SK-MEL-5 (cell line): ENCODE measurements around the gene GYS1. TPM values are rescaled to one million over a fixed set of nuclear protein-coding genes. Genes with fewer than 3 reads are reported as not detected.
A peak's percentile ranks its signal among the peaks of the same experiment; 100 is the strongest.

Source experiments
- DNase-seq: peaks from one replicate; pipeline ENCODE4 v3.0.0-alpha.2; 2016; ENCODE audit warnings: low read depth, low spot score
- in situ Hi-C: cut with HindIII; loops from 2 replicates; pipeline ENCODE4 v1.10.0; 2016; ENCODE audit warnings: low sequenced_read_pairs, high pct_unique_total_duplicates, low pct_unique_long_range_greater_than_20kb
- total RNA-seq: library from RNA; depleted of rRNA; stranded (reverse); fragments of >200 nt; shearing (Covaris generic); gene quantifications from 2 replicates; pipeline ENCODE4 v1.2.3, GENCODE V29; 2014

The GYS1 gene
- total RNA-seq, 1 experiment from 2014 or later, result 29.3 TPM

DNA sequence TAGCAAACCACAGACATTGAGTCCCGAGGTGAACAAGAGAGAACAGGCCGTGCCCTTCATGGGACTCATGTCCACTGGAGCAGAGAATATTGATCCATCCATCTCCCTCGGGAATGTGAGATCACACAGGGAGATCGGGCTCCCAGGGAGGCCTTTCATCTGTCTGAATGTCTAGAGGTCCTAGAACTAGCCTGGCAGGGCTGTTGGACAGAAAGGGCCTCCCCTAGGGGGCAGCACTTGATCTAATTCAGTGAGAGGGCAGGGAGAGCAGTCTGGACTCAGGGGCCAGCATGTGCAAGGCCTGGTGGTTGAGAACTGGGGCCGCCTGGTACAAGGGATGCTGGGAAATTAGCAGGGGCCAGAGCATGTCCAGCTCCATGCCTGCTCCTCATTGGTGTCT lies 4.9 kb upstream of the GYS1 start:
- in situ Hi-C loops, result no loop called here

DNA sequence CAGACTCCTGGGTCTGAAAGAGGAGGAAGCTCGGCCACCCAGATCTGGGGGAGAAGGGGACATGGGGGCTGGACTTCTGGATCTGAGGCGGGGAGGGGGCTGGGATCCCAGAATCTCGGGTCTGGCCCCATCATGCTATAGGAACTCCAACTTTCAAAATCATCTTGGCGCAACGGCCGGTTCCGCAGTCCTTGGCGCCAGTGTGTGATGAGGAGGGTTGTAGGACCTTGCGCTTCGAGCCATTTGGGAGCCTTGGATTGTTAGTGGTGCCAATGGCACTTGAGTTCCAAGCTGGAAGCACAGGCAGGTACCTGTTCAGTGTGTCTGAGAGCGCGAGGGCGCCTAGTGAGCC lies 902 bp upstream of the GYS1 start:
- in situ Hi-C loops, result no loop called here
- DNase-seq, result no peak

More for the DNA sequence above, 4.9 kb upstream of the GYS1 start:
- DNase-seq, result peak; percentile 90

DNA sequence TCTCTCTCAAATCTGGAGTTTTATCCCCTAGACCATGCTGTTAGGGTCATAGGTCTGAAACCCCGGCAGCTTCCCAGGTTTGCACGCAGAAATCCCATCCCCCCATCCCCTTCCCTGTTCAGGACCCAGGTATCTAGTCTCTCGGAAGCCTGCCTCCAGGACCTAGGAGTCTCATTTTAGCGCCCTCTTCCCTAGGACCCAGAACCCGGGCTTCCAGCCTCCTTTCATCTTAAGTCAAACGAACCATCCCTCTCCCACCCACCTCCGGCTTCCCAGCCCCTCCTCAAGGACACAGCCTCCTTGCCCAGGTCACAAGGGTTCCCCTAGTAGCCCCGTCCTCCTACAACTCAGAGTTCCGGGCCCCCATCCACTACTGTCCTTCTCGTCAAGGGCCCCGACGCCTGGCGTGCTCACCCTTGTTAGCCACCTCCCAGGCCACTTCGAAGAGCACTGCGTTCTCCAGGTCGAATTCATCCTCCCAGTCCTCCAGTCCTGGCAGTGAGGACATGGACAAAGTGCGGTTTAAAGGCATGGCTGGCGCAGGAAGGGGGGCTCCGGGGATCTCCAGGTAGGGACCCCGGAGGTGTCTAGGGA lies 431 bp downstream of the GYS1 start:
- in situ Hi-C loops, result no loop called here
- no peak for DNase-seq

DNA sequence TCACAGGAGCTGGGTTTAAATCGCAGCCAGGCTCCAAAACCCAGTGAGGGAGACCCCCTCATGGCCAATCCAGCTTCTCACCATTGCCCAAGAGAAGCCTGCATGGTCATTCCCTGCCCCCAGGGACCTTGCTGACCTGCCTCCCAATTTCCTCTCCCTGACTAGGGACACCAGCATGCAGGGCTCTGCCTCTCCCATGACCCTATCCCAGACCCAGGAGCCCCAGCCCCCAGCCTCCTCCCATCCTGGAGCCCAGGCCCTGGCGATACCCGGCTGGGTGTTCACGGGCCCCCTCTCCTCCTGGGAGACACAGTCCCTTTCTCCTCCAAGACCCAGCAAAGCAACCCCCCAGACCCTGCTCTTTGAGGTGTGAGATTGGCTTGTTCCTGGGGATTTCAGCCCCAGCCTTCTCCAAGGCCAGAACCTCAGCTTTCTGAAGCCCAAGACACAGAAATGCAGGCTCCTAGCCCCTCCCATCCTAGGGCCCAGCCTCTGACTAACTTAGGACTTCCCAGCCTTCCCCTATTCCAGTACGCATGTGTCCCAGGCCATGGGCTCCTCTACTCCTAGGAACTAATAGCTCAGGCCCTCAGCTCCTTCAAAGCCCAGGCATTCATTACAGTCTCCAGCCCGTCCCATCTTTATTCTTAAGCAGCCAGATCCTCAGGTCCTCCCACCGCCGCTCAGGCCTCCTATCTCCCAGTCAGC lies 1.1 kb downstream of the GYS1 start:
- in situ Hi-C loops, result no loop called here
- peak; percentile 73 for DNase-seq

DNA sequence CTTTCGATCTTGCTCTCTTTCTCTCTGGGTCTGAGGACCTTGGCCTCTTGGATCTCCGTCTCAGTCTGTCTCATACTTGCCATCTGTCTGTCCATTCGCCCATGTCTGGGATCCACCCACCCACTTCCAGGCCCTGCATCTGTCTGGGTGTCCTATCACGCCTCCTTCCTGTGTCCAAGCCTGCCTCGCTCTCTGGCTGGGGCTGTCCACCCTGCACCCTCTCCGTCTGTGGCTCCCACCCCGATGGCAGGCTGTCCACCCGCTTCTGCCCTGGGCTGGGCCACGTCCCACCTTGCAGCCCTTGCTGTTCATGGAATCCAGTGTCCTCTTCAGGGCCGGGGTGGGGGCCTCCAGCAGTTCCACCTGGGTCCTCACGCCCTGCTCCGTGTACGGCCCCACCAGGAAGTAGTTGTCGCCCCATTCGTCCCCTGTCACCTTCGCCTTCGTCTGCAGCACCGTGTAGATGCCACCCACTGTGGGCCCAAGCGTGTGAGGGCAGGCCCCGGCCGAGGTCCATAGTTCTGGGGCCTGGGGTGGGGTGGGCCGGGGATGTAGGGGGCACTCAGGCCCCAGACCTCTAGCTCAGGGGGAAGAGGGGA lies 2.0 kb downstream of the GYS1 start:
- in situ Hi-C loops, result no loop called here

DNA sequence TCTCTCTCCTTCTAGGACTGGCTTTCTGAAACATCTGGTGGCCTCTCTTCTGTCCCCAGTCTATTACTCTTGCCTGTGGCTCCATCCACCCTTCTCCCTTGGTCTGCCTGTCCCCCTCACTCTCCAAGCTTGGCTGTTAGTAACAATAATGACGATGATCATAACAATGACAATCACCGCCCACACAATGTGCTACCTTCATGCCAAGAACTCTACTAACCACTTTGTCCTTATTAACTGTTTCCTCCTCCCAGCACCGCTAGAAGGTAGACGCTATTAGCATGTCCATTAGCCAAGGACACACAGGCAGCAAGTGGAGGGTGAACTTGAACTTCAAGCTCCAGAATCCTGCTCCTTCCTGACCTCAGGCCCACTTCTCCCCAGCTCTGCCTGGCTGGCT lies 2.7 kb downstream of the GYS1 start:
- in situ Hi-C loops, result no loop called here
- DNase-seq, result no peak

More for the DNA sequence above, 2.0 kb downstream of the GYS1 start:
- DNase-seq, result no peak

DNA sequence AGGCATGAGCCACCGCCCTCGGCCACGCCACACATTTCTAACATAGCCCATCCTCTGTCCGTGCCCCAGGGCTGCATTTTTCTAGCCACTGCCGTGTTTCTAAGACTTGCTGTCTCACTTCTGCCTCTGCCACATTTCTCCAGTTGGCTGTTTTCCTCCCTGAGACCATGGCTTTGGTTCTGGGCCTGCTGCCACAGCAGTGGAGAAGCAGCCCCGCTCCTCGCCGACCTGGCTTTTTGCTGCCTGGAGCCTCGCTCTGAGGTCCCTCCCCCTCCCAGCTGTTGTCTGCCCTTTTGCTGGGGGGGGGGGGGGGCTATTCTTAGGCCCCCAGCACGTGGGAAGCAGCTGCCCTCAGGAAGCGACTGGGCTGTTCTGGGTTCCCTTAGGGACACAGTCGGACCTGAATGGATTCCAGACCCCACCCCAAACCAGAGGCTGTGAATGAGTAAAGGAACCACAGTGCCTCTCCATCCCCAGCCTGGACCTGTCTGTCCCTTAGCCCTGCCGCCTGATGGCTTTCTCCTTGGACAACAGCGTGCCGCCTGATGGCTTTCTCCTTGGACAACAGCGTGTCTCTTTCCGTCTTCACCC lies 3.3 kb downstream of the GYS1 start:
- in situ Hi-C loops, result no loop called here
- DNase-seq, result no peak

DNA sequence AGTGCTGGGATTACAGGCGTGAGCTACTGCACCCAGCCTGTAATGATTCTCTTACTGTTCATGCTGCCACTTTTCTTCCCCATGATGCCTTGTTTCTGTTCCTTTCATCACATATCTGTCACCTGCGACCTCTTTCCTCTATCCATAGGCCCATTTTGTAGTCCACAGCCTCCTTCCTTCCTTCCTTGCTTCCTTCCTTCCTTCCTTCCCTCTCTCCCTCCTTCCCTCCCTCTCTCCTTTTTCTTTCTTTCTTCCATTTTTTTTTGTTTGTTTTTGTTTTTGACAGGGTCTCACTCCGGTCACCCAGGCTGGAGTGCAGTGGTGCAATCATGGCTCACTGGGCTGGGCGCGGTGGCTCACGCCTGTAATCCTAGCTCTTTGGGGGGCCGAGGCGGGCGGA lies 4.2 kb downstream of the GYS1 start:
- in situ Hi-C loops, result no loop called here
- DNase-seq, result no peak

DNA sequence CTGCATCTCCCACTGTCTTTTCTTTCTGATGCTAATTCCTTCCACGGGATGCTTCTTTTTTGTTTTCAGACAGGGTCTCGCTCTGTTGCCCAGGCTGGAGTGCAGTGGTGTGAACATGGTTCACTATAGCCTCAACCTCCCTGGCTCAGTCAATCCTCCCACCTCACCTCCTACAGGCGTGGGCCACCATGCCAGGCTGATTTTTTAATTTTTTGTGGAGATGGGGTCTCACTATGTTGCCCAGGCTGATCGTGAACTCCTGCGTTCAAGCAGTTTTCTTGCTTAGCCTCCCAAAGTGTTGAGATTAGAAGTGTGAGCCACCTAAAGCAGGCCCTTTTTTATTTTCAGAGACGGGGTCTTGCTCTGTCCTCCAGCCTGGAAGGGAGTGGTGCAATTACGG lies 4.8 kb downstream of the GYS1 start:
- in situ Hi-C loops, result no loop called here

DNA sequence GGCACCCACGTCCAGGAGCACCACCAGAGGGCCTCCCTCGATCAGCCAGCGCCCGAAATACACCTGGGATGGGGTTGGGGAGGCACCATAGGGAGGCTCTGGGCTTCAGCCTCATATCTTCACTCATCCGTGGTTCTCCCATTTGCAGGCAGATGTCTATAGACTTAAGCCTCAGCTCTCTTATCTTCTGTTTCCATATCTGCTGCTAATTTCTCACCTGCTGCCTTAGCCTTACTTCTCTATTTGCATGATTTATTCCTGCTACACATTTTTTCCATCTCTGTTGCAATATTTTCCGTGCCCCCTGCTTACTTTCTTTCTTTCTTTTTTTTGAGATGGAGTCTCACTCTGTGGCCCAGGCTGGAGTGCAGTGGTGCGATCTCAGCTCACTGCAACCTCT lies 5.8 kb downstream of the GYS1 start:
- in situ Hi-C loops, result no loop called here
- no peak for DNase-seq

More for the DNA sequence above, 4.8 kb downstream of the GYS1 start:
- DNase-seq, result no peak

DNA sequence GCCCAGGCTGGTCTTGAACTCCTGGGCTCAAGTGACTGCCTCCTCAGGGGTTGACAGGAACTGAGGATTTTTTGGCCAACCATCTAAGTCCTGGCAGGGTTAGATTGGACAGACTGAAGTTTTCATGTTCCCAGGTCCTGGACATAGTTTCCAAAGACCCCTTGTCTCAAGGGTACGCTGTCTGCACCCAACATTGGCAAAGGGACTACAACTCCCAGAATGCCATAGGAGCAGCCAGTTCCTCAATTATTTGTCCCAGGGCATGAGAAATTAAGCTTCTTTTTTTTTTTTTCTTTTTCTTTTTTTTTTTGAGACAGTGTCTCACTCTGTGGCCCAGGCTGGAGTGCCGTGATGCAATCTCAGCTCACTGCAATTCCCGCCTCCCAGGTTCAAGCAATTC lies 6.9 kb downstream of the GYS1 start:
- no peak for DNase-seq
- in situ Hi-C loops, result no loop called here

DNA sequence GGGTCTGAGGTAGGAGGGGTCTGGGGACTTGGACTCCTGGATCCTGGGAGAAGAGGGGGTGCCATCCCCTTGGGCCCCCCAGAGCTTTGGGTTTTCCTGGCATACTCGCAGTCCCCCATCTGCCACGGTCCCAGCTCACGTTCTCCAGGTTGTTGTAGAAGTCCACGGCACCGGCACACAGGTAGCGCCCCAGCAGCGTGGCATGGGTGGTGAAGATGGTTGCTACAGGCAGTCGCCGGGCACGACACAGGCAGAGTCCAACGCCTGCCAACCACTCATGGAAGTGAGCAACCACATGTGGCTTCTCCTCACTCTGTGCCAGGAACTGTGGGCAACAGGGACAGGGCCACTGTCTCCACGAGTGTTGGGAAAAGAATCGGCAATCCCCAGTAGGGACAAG lies 7.4 kb downstream of the GYS1 start:
- in situ Hi-C loops, result no loop called here
- DNase-seq, result no peak

DNA sequence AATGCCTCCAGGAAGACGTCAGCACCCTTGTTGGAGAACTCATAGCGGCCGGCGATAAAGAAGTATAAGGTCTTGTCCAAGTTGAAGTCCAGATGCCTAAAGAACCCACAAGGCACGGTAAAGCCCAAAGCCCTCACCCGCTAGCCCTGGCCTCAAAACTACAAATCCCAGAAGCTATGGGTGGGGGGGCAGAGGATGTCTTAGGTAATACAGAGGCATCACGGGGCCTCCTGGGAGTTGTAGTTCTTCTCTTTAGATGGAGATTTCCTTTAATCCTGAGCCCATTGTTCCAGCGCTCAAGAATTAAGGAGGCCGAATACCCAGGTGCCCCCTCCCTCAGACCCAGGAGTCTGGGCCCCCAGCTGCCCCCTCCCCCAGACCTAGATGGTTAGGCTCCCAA lies 10.8 kb downstream of the GYS1 start:
- no peak for DNase-seq
- in situ Hi-C loops, result no loop called here

DNA sequence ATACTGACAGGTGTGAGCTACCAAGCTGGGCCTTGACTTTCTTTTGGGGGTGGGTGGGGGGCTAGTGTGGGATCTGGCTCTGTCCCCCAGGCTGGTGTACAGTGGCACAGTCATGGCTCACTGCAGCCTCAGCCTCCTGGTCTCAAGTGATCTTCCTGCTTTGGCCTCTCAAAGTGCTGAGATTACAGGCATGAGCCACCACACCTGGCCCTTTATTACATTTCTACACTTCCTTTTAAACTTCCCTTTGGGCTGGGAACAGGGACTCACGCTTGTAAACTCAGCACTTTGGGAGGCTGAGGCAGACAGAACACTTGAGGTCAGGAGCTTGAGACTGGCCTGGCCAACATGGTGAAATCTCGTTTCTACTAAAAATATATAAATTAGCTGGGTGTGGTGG lies 16.0 kb downstream of the GYS1 start:
- in situ Hi-C loops, result no loop called here

DNA sequence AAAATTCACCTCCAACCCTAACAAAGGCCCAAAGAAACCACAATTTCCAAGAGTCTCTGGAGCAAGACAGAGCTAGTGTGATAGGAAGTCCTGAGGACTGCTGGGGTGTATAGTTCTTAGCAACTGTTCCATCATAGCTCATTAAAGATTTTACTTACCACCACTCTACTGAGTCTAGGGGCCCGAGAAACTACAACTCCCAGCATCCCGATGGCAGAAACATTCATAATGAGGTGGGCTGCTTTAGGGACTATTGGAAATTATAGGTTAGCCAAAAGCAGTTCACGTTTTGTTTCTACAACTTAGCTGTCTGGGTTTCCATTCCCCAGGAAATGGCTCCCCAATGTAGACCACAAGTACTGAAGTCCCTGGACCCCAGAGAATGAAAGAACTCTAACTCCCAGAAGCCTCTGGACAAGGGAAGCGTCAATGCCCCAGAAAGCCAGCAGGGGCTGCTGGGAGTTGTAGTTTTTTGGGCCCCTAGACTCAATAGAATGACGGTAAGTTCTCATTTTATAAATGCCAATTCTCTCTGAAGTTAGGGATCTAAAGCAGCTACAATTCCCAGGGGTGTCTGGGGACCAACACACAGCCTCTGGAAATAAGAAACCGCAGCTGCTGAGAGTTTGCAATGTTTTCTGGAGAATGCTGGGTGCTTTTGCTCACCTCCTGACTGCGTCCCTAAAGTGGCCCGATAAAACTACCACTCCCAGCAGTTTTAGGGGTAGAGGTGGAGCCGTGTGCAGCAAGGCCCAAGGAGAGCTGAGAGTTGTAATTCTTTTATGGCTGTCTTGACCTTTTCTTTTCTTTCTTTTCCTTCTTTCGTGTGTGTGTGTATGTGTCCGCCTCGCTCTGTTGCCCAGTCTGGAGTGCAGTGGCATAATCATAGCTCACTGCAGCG lies 16.9 kb downstream of the GYS1 start:
- DNase-seq, result peak; percentile 55
- in situ Hi-C loops, result no loop called here

More for the DNA sequence above, 16.0 kb downstream of the GYS1 start:
- no peak for DNase-seq

DNA sequence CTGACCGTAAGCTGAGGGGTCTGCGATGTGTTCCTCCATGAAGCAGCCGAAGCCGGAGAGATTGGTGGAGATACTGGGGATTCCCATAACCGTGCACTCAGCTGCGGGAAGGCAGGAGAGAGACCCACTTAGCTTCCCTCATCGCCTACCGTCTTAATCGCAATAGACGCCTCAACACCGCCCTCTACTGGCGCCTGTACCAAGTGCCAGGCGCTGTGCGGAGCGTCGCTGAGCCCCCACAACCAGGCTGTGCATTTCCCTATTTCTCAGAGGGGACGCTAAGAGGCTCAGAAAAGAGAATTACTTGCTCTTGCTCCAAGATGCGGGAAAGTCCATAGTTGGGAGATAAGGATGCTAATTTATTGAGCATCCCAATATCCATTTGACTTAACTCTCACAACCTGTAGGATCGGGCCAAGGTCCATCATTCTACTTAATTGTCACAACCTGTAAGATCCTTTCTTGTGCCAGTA lies 22.1 kb downstream of the GYS1 start:
- peak; percentile 78 for DNase-seq
- in situ Hi-C loops, result no loop called here

DNA sequence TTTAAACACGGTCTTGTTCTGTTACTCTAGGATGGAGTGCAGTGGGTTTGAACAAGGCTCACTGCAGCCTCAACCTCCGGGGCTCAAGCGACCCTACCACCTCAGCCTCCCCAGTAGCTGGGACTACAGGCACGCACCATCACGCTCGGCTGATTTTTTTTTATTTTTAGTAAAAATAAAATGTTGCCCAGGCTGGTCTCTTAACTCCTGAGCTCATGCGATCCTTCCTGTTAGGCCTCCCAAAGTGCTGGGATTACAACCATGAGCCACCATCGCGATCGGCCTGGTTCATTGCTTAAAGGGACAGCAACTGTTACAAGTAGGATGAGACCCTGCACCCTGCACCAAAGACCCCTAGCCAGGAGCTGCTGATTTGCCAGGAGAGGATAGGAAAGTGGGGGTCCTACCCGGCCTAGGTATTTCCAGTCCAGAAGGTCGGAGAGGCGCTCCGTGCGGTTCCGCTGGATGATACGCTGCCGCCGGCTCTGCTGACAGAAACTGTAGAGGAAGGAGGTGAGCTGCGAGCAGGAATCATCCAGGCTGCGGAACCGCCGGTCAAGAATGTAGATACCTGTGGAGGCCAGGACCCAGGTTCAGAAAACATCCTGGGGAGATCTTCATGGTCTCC lies 22.9 kb downstream of the GYS1 start:
- in situ Hi-C loops, result no loop called here
- DNase-seq, result no peak
